H9 (cell line): ENCODE data around the gene CAMTA1. TPM values are rescaled to one million over a fixed set of nuclear protein-coding genes. Genes with fewer than 3 reads are reported as not detected.

Experiments used
- DNase-seq: peaks from one replicate; pipeline ENCODE4 v3.0.0-alpha.2; 2017
- H2AFZ ChIP-seq: one replicate; pipeline ENCODE4 v1.6.1; 2013; ENCODE audit warnings: mild to moderate bottlenecking, low read length, control low read depth, moderate library complexity
- H2AK5ac ChIP-seq: 2 replicates; pipeline ENCODE4 v1.6.1; 2013; ENCODE audit warnings: low read length, control low read depth, mixed read lengths; ENCODE audit not compliant: insufficient read length
- H2BK120ac ChIP-seq: one replicate; pipeline ENCODE4 v1.6.1; 2013; ENCODE audit warnings: low read depth, mild to moderate bottlenecking, low read length, control low read depth, inconsistent platforms; ENCODE audit not compliant: poor library complexity, severe bottlenecking
- H2BK12ac ChIP-seq: 2 replicates; pipeline ENCODE4 v1.6.1; 2013; ENCODE audit warnings: low read length, control low read depth, mixed read lengths, low read depth; ENCODE audit not compliant: insufficient read length
- H2BK15ac ChIP-seq: 2 replicates; pipeline ENCODE4 v1.6.1; 2013; ENCODE audit warnings: low read depth, low read length, control low read depth
- H2BK20ac ChIP-seq: one replicate; pipeline ENCODE4 v1.6.1; 2013; ENCODE audit warnings: low read depth, mild to moderate bottlenecking, low read length, control low read depth, inconsistent platforms; ENCODE audit not compliant: poor library complexity, severe bottlenecking
- H2BK5ac ChIP-seq: 2 replicates; pipeline ENCODE4 v1.6.1; 2013; ENCODE audit warnings: low read length, control low read depth, mixed read lengths; ENCODE audit not compliant: insufficient read length
- H3K14ac ChIP-seq: 2 replicates; pipeline ENCODE4 v1.6.1; 2013; ENCODE audit warnings: low read length, control low read depth; ENCODE audit not compliant: insufficient read depth
- H3K18ac ChIP-seq: 2 replicates; pipeline ENCODE4 v1.6.1; 2013; ENCODE audit warnings: low read depth, mild to moderate bottlenecking, mixed read lengths, low read length, control low read depth; ENCODE audit not compliant: insufficient read length
- H3K23ac ChIP-seq: 2 replicates; pipeline ENCODE4 v1.6.1; 2013; ENCODE audit warnings: low read length, control low read depth, mixed read lengths, low read depth; ENCODE audit not compliant: insufficient read length
- H3K23me2 ChIP-seq: 2 replicates; pipeline ENCODE4 v1.6.1; 2013; ENCODE audit warnings: low read depth, mild to moderate bottlenecking, mixed read lengths, low read length, control low read depth; ENCODE audit not compliant: insufficient read length, poor library complexity, severe bottlenecking
- H3K27ac ChIP-seq: 2 replicates; pipeline ENCODE4 v1.5.1; 2013; ENCODE audit warnings: low read length, control low read depth, mixed read lengths, low read depth; ENCODE audit not compliant: insufficient read length
- H3K27me3 ChIP-seq: 2 replicates; pipeline ENCODE4 v1.6.1; 2013; ENCODE audit warnings: low read length, control low read depth, inconsistent platforms; ENCODE audit not compliant: insufficient read depth
- H3K4ac ChIP-seq: 2 replicates; pipeline ENCODE4 v1.6.1; 2013; ENCODE audit warnings: low read depth, mild to moderate bottlenecking, control low read depth, inconsistent platforms, low read length, moderate library complexity
- H3K4me1 ChIP-seq: 2 replicates; pipeline ENCODE4 v1.6.1; 2013; ENCODE audit warnings: low read length, control low read depth, inconsistent platforms; ENCODE audit not compliant: insufficient read depth
- H3K4me2 ChIP-seq: 2 replicates; pipeline ENCODE4 v1.6.1; 2013; ENCODE audit warnings: low read length, control low read depth, mixed read lengths; ENCODE audit not compliant: insufficient read length, insufficient read depth
- H3K56ac ChIP-seq: 2 replicates; pipeline ENCODE4 v1.6.1; 2013; ENCODE audit warnings: low read depth, mild to moderate bottlenecking, mixed read lengths, low read length, control low read depth; ENCODE audit not compliant: insufficient read length
- H3K79me1 ChIP-seq: 2 replicates; pipeline ENCODE4 v1.6.1; 2013; ENCODE audit warnings: low read depth, mild to moderate bottlenecking, moderate library complexity, low read length, control low read depth, inconsistent platforms; ENCODE audit not compliant: insufficient read depth, poor library complexity, severe bottlenecking
- H3K79me2 ChIP-seq: 2 replicates; pipeline ENCODE4 v1.6.1; 2013; ENCODE audit warnings: low read length, control low read depth, inconsistent platforms; ENCODE audit not compliant: insufficient read depth
- H3K9ac ChIP-seq: 2 replicates; pipeline ENCODE4 v1.6.1; 2013; ENCODE audit warnings: low read length, control low read depth, mixed read lengths; ENCODE audit not compliant: insufficient read length; ENCODE audit errors: extremely low read depth
- H3K9me3 ChIP-seq: one replicate; pipeline ENCODE4 v1.6.1; 2013; ENCODE audit warnings: low read depth, low read length, inconsistent platforms; ENCODE audit not compliant: control insufficient read depth
- H3T11ph ChIP-seq: one replicate; pipeline ENCODE4 v1.6.1; 2013; ENCODE audit warnings: mild to moderate bottlenecking, low read length, control low read depth, inconsistent platforms
- H4K20me1 ChIP-seq: one replicate; pipeline ENCODE4 v1.6.1; 2013; ENCODE audit not compliant: control insufficient read depth, insufficient read length, insufficient read depth
- H4K5ac ChIP-seq: 2 replicates; pipeline ENCODE4 v1.6.1; 2013; ENCODE audit warnings: low read depth, mild to moderate bottlenecking, mixed read lengths, low read length, control low read depth; ENCODE audit not compliant: insufficient read length
- H4K8ac ChIP-seq: replicated peaks from 2 replicates; pipeline ENCODE4 v1.6.1; 2013; ENCODE audit warnings: low read length, control low read depth, mixed read lengths, low read depth; ENCODE audit not compliant: insufficient read length
- H4K91ac ChIP-seq: 2 replicates; pipeline ENCODE4 v1.6.1; 2013; ENCODE audit warnings: low read depth, mild to moderate bottlenecking, moderate library complexity, mixed read lengths, low read length, control low read depth; ENCODE audit not compliant: insufficient read length
- H3K27ac Mint-ChIP-seq, 3 experiments: 2 replicates in 2 of 3; 3 replicates in 1 of 3; pipeline ENCODE4 v1.8.0; 2020 to 2021; ENCODE audit warnings: mixed read lengths in 3 of 3, mild to moderate bottlenecking in 1 of 3, moderate library complexity in 1 of 3
- H3K27me3 Mint-ChIP-seq: 2 replicates; pipeline ENCODE4 v1.8.0; 2021; ENCODE audit warnings: low read depth, mild to moderate bottlenecking, moderate library complexity, mixed read lengths
- H3K36me3 Mint-ChIP-seq, 3 experiments: 2 replicates in 2 of 3; 3 replicates in 1 of 3; pipeline ENCODE4 v1.8.0; 2020 to 2021; ENCODE audit warnings: low read depth in 3 of 3, mixed read lengths in 3 of 3; ENCODE audit not compliant: insufficient read depth in 1 of 3
- H3K4me1 Mint-ChIP-seq, 2 experiments: 2 replicates each; pipeline ENCODE4 v1.8.0; 2020; ENCODE audit warnings: mixed read lengths in 2 of 2
- H3K4me3 Mint-ChIP-seq, 2 experiments: 2 replicates in 1 of 2; 3 replicates in 1 of 2; pipeline ENCODE4 v1.8.0; 2020 to 2021; ENCODE audit warnings: mild to moderate bottlenecking in 2 of 2, mixed read lengths in 2 of 2, moderate library complexity in 1 of 2
- H3K9me3 Mint-ChIP-seq, 2 experiments: 2 replicates in 1 of 2; 3 replicates in 1 of 2; pipeline ENCODE4 v1.8.0; 2020; ENCODE audit warnings: mild to moderate bottlenecking in 2 of 2, mixed read lengths in 2 of 2, moderate library complexity in 1 of 2
- CTCF ChIP-seq: fragments of 200-600 bp; sonication (generic); conservative IDR thresholded peaks from 3 replicates; pipeline ENCODE4 v1.8.0; 2021; ENCODE audit warnings: antibody characterized with exemption, mild to moderate bottlenecking
- WGBS: extraction: QIAGEN DNeasy Blood & Tissue Kit; methylation state at CpG from one replicate; pipeline ENCODE4 v1.1.7; 2013; ENCODE audit warnings: missing lambda C conversion rate, low lambda C conversion rate, mixed read lengths; ENCODE audit not compliant: insufficient read length; ENCODE audit errors: extremely low coverage; 5-methylcytosine and 5-hydroxymethylcytosine counted together
- total RNA-seq: library from RNA; stranded (reverse); gene quantifications from 2 replicates; pipeline ENCODE4 v1.2.1, GENCODE V29; 2021

Gene CAMTA1
- total RNA-seq, 1 experiment from 2014 or later: 115 TPM

- no peaks in the 10 kb centered on the region for H3K79me1 ChIP-seq
- no peak overlapping the region for H2AFZ ChIP-seq
- no peak overlapping the region for H4K8ac ChIP-seq
- H3T11ph ChIP-seq: no peak overlapping the region
- H2BK15ac ChIP-seq: no peak overlapping the region
- no peak overlapping the region for H2BK5ac ChIP-seq
- no peaks in the 10 kb centered on the region for H3K79me2 ChIP-seq
- H3K4me1 Mint-ChIP-seq: peaks cover 0 to 3% of the 10 kb centered on the region in 2 experiments; a peak in 2 of 4 replicates
- H3K27ac Mint-ChIP-seq: no peak overlapping the region
- no peak for TF ChIP-seq CTCF
- H3K9me3 ChIP-seq: no peaks in the 10 kb centered on the region
- peaks cover 5 to 9% of the 10 kb centered on the region in 2 experiments; a peak in 4 of 5 replicates for H3K9me3 Mint-ChIP-seq
- H3K27me3 ChIP-seq: no peaks in the 10 kb centered on the region
- H2BK20ac ChIP-seq: no peak overlapping the region
- no peak overlapping the region for H3K4me3 Mint-ChIP-seq
- H2AK5ac ChIP-seq: no peak overlapping the region
- H3K18ac ChIP-seq: no peak overlapping the region
- H3K36me3 Mint-ChIP-seq: peaks cover 0 to 6% (median 5%) of the 10 kb centered on the region in 3 experiments; a peak in 4 of 7 replicates
- H4K91ac ChIP-seq: no peak overlapping the region
- no peak overlapping the region for H3K56ac ChIP-seq
- H3K14ac ChIP-seq: no peak overlapping the region
- WGBS: no CpG with 5 or more reads among the region's 2 CpGs
- H4K5ac ChIP-seq: no peak overlapping the region
- H3K4me2 ChIP-seq: no peak overlapping the region
- H2BK120ac ChIP-seq: no peak overlapping the region
- H4K20me1 ChIP-seq: no peaks in the 10 kb centered on the region
- H3K23ac ChIP-seq: no peak overlapping the region
- no peak overlapping the region for H3K4ac ChIP-seq
- H3K9ac ChIP-seq: no peak overlapping the region
- no peaks in the 10 kb centered on the region for H3K23me2 ChIP-seq
- no peaks in the 10 kb centered on the region for H3K4me1 ChIP-seq
- H3K27ac ChIP-seq: no peak overlapping the region
- no peaks in the 10 kb centered on the region for H3K27me3 Mint-ChIP-seq
- DNase-seq: no peak
- H2BK12ac ChIP-seq: no peak overlapping the region
These were observed 537.1 kb downstream of the CAMTA1 start for GRCh38 chr1:7322283-7322785.
